CD14-positive monocyte (primary cell): ENCODE results near the gene CDH22. TPM values are rescaled to one million over a fixed set of nuclear protein-coding genes. Genes with fewer than 3 reads are reported as not detected.

Experiments
- DNase-seq, 3 donors: peaks; one replicate each; pipeline ENCODE4 v3.0.0-alpha.2; 2011 to 2022
- H2AFZ ChIP-seq: 2 replicates; pipeline ENCODE4 v1.6.0; 2012; ENCODE audit warnings: mild to moderate bottlenecking, low read depth, low read length, inconsistent platforms; ENCODE audit not compliant: insufficient read depth, poor library complexity, severe bottlenecking
- H3K27ac ChIP-seq, 2 donors: 1 replicate in 1 of 2; 2 replicates in 1 of 2; pipeline ENCODE4 v1.5.1; 2012 to 2013; ENCODE audit warnings: low read length in 2 of 2, control low read depth in 1 of 2, inconsistent platforms in 1 of 2, low read depth in 1 of 2, mild to moderate bottlenecking in 1 of 2
- H3K27me3 ChIP-seq, 2 donors: one replicate each; pipeline versions ENCODE4 v1.6.0 to v1.6.1; 2011 to 2013; ENCODE audit warnings: low read length in 2 of 2; ENCODE audit not compliant: control insufficient read depth in 2 of 2, insufficient read depth in 2 of 2
- H3K36me3 ChIP-seq, 2 donors: replicated peaks in 1 of 2; 1 replicate in 1 of 2; 2 replicates in 1 of 2; pipeline versions ENCODE4 v1.5.1 to v1.6.1; 2012 to 2013; ENCODE audit warnings: low read length in 2 of 2, control low read depth in 1 of 2, inconsistent platforms in 1 of 2, mild to moderate bottlenecking in 1 of 2; ENCODE audit not compliant: insufficient read depth in 2 of 2, control insufficient read depth in 1 of 2
- H3K4me1 ChIP-seq, 2 donors: 1 replicate in 1 of 2; 2 replicates in 1 of 2; pipeline versions ENCODE4 v1.5.1 to v1.6.1; 2012 to 2013; ENCODE audit warnings: low read length in 2 of 2, control low read depth in 1 of 2, inconsistent platforms in 1 of 2, mild to moderate bottlenecking in 1 of 2, moderate library complexity in 1 of 2; ENCODE audit not compliant: insufficient read depth in 2 of 2, control insufficient read depth in 1 of 2
- H3K4me2 ChIP-seq: replicated peaks from 2 replicates; pipeline ENCODE3; 2012; ENCODE audit warnings: low read length, moderate library complexity, mild to moderate bottlenecking; ENCODE audit not compliant: poor library complexity, severe bottlenecking; ENCODE audit errors: extremely low read depth
- H3K4me3 ChIP-seq, 3 experiments: fragments of 200-600 bp in 1 of 3; sonication (generic) in 1 of 3; replicated peaks in 1 of 3; 1 replicate in 2 of 3; 2 replicates in 1 of 3; pipeline ENCODE4 v1.5.1; 2011 to 2013; ENCODE audit warnings: low read length in 3 of 3, mild to moderate bottlenecking in 3 of 3, control low read depth in 2 of 3, low read depth in 2 of 3, inconsistent platforms in 1 of 3, moderate library complexity in 1 of 3
- H3K79me2 ChIP-seq: 2 replicates; pipeline ENCODE4 v1.6.0; 2012; ENCODE audit warnings: mild to moderate bottlenecking, control low read depth, inconsistent platforms, low read length, moderate library complexity; ENCODE audit not compliant: insufficient read depth
- H3K9ac ChIP-seq: 2 replicates; pipeline ENCODE4 v1.6.0; 2017; ENCODE audit warnings: low read length, mild to moderate bottlenecking; ENCODE audit not compliant: insufficient read depth, poor library complexity, severe bottlenecking
- H3K9me3 ChIP-seq, 2 donors: replicated peaks in 1 of 2; 1 replicate in 1 of 2; 2 replicates in 1 of 2; pipeline versions ENCODE4 v1.5.1 to v1.6.1; 2012 to 2013; ENCODE audit warnings: low read length in 2 of 2, control low read depth in 1 of 2; ENCODE audit not compliant: control insufficient read depth in 1 of 2, insufficient read depth in 1 of 2
- H4K20me1 ChIP-seq: 2 replicates; pipeline ENCODE4 v1.6.0; 2012; ENCODE audit warnings: mild to moderate bottlenecking, low read length, control low read depth, moderate library complexity; ENCODE audit not compliant: insufficient read depth
- H3K27ac Mint-ChIP-seq, 7 donors: one replicate each; pipeline ENCODE4 v1.8.0; 2020; ENCODE audit warnings: mild to moderate bottlenecking in 7 of 7, mixed read lengths in 7 of 7, moderate library complexity in 6 of 7, inconsistent platforms in 2 of 7
- H3K27me3 Mint-ChIP-seq, 3 donors: one replicate each; pipeline ENCODE4 v1.8.0; 2021 to 2022; ENCODE audit warnings: low read depth in 3 of 3, mild to moderate bottlenecking in 3 of 3, mixed read lengths in 3 of 3, moderate library complexity in 3 of 3, inconsistent platforms in 1 of 3
- H3K36me3 Mint-ChIP-seq, 2 donors: one replicate each; pipeline ENCODE4 v1.8.0; 2020; ENCODE audit warnings: mixed read lengths in 2 of 2, inconsistent platforms in 1 of 2, mild to moderate bottlenecking in 1 of 2
- H3K4me1 Mint-ChIP-seq: one replicate; pipeline ENCODE4 v1.8.0; 2020; ENCODE audit warnings: mild to moderate bottlenecking, mixed read lengths
- H3K4me3 Mint-ChIP-seq, 2 donors: one replicate each; pipeline ENCODE4 v1.8.0; 2020; ENCODE audit warnings: mild to moderate bottlenecking in 2 of 2, mixed read lengths in 2 of 2, moderate library complexity in 1 of 2
- H3K9me3 Mint-ChIP-seq, 7 donors: one replicate each; pipeline ENCODE4 v1.8.0; 2020 to 2022; ENCODE audit warnings: mixed read lengths in 7 of 7, mild to moderate bottlenecking in 6 of 7, moderate library complexity in 6 of 7, inconsistent platforms in 2 of 7
- WGBS: methylation state at CpG from one replicate; pipeline ENCODE4 v1.1.5; 2013; ENCODE audit warnings: missing lambda C conversion rate; ENCODE audit not compliant: insufficient coverage; 5-methylcytosine and 5-hydroxymethylcytosine counted together
- intact Hi-C, 2 donors: fragments of 100-400 bp; cut with micrococcal nuclease; formaldehyde crosslinking; loops; one replicate each; pipeline versions ENCODE4 v1.15.0 to v1.15.1; 2023
- polyA plus RNA-seq, 3 donors: library from polyadenylated mRNA; depleted of rRNA in 1 of 3; unstranded in 2 of 3; stranded (reverse) in 1 of 3; fragments of 300-500 nt in 2 of 3; fragments of >200 nt in 1 of 3; fragmentation: Illumina TruSeq in 2 of 3; gene quantifications; 1 replicate in 2 of 3; 2 replicates in 1 of 3; pipeline ENCODE4 v1.2.3, GENCODE V29; 2012 to 2021
- TF ChIP-seq, protein P1 (sequence below): fragments of 200-600 bp; IDR thresholded peaks from one replicate; pipeline ENCODE4 v1.8.0; 2022; ENCODE audit warnings: antibody characterized with exemption, mild to moderate bottlenecking

The CDH22 gene
- polyA plus RNA-seq, 3 donors, result not detected

DNA sequence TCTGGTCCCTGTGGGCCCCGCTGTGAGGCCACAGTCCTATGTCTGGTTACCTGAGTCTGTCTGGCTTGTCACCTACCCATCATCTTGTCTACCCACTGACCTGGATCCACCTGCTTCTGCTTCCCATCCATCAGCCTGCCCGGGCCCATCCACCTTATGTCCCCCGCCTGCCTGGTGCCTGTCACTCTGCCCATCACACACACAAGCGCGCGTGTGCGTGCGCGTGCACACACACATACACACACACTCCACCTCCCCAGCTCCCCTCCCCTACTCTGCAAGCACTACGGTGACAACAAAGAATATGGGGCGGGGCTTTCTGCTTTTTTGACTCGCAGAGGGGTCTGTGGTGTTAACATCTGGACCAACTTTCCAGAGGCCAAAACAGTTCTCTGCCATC lies 8.0 kb downstream of the CDH22 start:
- no peaks in the 10 kb centered on the region for H3K9me3 ChIP-seq
- no peak for DNase-seq
- 98% methylated on average over 8 of the region's 12 CpGs for WGBS
- peaks cover 0 to 11% of the 10 kb centered on the region in 2 donors for H3K27me3 ChIP-seq
- Mint-ChIP-seq H3K4me1 (no peaks in the 10 kb centered on the region), H3K9me3 (no peaks in the 10 kb centered on the region), H3K36me3 (no peaks in the 10 kb centered on the region), H3K27me3 (peaks cover 15 to 43% (median 23%) of the 10 kb centered on the region in 3 donors), H3K27ac (no peak overlapping the region), H3K4me3 (no peak overlapping the region)
- TF ChIP-seq, protein P1, sequence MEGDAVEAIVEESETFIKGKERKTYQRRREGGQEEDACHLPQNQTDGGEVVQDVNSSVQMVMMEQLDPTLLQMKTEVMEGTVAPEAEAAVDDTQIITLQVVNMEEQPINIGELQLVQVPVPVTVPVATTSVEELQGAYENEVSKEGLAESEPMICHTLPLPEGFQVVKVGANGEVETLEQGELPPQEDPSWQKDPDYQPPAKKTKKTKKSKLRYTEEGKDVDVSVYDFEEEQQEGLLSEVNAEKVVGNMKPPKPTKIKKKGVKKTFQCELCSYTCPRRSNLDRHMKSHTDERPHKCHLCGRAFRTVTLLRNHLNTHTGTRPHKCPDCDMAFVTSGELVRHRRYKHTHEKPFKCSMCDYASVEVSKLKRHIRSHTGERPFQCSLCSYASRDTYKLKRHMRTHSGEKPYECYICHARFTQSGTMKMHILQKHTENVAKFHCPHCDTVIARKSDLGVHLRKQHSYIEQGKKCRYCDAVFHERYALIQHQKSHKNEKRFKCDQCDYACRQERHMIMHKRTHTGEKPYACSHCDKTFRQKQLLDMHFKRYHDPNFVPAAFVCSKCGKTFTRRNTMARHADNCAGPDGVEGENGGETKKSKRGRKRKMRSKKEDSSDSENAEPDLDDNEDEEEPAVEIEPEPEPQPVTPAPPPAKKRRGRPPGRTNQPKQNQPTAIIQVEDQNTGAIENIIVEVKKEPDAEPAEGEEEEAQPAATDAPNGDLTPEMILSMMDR, result no peak
- H3K4me3 ChIP-seq, result no peak overlapping the region
- intact Hi-C loops, result no loop called here
- no peaks in the 10 kb centered on the region for H3K4me1 ChIP-seq
- H3K9ac ChIP-seq, result no peak overlapping the region
- no peak overlapping the region for H3K27ac ChIP-seq
- no peaks in the 10 kb centered on the region for H4K20me1 ChIP-seq
- no peak overlapping the region for H3K4me2 ChIP-seq
- H3K36me3 ChIP-seq, result no peaks in the 10 kb centered on the region
- H2AFZ ChIP-seq, result no peak overlapping the region
- no peaks in the 10 kb centered on the region for H3K79me2 ChIP-seq

DNA sequence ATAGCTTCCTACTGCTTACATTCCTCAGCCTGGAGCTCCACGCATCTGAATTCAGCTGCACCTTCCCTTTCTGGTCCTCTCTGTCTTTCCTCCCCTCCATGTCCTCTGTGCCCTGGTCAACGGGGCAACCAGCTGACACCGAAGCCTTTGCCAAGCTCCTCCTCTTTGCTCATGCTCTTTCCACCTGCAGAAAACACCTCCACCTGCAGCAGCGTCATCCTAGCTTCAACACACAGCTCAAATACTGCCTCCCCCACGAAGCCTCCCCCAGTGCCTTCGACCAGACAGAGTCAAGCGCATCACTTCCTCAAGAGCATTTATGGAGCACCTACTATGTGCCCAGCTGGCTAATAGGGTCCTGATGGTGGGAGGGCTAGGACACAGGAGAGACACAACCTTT lies 9.2 kb downstream of the CDH22 start:
- H3K27me3 Mint-ChIP-seq, result peaks cover 12 to 42% (median 19%) of the 10 kb centered on the region in 3 donors

More for the DNA sequence above, 9.2 kb downstream of the CDH22 start:
- no peaks in the 10 kb centered on the region for H3K36me3 Mint-ChIP-seq
- intact Hi-C loops, result no loop called here
- H4K20me1 ChIP-seq, result no peaks in the 10 kb centered on the region
- no peak overlapping the region for H3K4me3 ChIP-seq
- no peaks in the 10 kb centered on the region for H3K36me3 ChIP-seq
- H3K27ac Mint-ChIP-seq, result no peak overlapping the region
- H3K9me3 Mint-ChIP-seq, result no peaks in the 10 kb centered on the region
- TF ChIP-seq, protein P1, result no peak
- DNase-seq, result no peak
- H3K4me2 ChIP-seq, result no peak overlapping the region
- WGBS, result 36% methylated on average over 2 of the region's 7 CpGs
- H3K79me2 ChIP-seq, result no peaks in the 10 kb centered on the region
- H3K9ac ChIP-seq, result no peak overlapping the region
- no peak overlapping the region for H3K4me3 Mint-ChIP-seq
- no peaks in the 10 kb centered on the region for H3K4me1 Mint-ChIP-seq
- no peaks in the 10 kb centered on the region for H3K4me1 ChIP-seq
- H3K27me3 ChIP-seq, result peaks cover 0 to 3% of the 10 kb centered on the region in 2 donors
- no peaks in the 10 kb centered on the region for H3K9me3 ChIP-seq
- no peak overlapping the region for H2AFZ ChIP-seq
- H3K27ac ChIP-seq, result no peak overlapping the region
